Measurements from ENCODE around the gene DEPDC5. TPM values are rescaled to one million over a fixed set of nuclear protein-coding genes. Genes with fewer than 3 reads are reported as not detected.
A peak's percentile ranks its signal among the peaks of the same experiment; 100 is the strongest.

The DEPDC5 gene
- total and polyA plus RNA-seq, 9 of the 15 experiments (the other 6 are each of a cell fraction or from before 2014, with no cell fraction given): 2.3 to 12.3 (median 10.7) TPM

GRCh38 chr22:31943978-31944699, 190.3 kb downstream of the DEPDC5 start, which contains the start of gene YWHAH (continued):
- TF ChIP-seq, protein P1, sequence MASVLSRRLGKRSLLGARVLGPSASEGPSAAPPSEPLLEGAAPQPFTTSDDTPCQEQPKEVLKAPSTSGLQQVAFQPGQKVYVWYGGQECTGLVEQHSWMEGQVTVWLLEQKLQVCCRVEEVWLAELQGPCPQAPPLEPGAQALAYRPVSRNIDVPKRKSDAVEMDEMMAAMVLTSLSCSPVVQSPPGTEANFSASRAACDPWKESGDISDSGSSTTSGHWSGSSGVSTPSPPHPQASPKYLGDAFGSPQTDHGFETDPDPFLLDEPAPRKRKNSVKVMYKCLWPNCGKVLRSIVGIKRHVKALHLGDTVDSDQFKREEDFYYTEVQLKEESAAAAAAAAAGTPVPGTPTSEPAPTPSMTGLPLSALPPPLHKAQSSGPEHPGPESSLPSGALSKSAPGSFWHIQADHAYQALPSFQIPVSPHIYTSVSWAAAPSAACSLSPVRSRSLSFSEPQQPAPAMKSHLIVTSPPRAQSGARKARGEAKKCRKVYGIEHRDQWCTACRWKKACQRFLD (CRISPR knock-in tag; IDR thresholded peaks at IDR 0.05): peak; percentile 71; the same call in 1 of the 2 replicates
- TF ChIP-seq C11orf30 (IDR thresholded peaks at IDR 0.05; ENCODE audit: low read depth) (no peak), PHF8 (IDR thresholded peaks at IDR 0.05; ENCODE audit: borderline replicate concordance, low read length) (peak; percentile 37; the same call in 1 of the 2 replicates), CCNT2 (IDR thresholded peaks at IDR 0.05; ENCODE audit: borderline replicate concordance, extremely low read depth, insufficient read length, low read depth, low read length) (peak; percentile 73), ZNF12 (CRISPR knock-in tag; IDR thresholded peaks at IDR 0.05) (no peak), IRF2 (CRISPR knock-in tag; IDR thresholded peaks at IDR 0.05) (no peak), KAT2B (IDR thresholded peaks at IDR 0.05; ENCODE audit: low read depth, low read length) (no peak), SIX5 (IDR thresholded peaks at IDR 0.05; ENCODE audit: borderline replicate concordance in 1 of 2, insufficient read depth in 1 of 2, low read depth in 1 of 2, low read length in 2 of 2) (no peak), PCBP2 (IDR thresholded peaks at IDR 0.05; ENCODE audit: low read depth, low read length, poor library complexity, severe bottlenecking) (no peak), ZNF75A (CRISPR knock-in tag; IDR thresholded peaks at IDR 0.05) (no peak), USF1 (CRISPR knock-in tag; IDR thresholded peaks at IDR 0.05) (peak; percentile 24; the same call in 1 of the 2 replicates), POLR2H (tag; IDR thresholded peaks at IDR 0.05; ENCODE audit: low read depth) (peak; percentile 83), SOX6 (IDR thresholded peaks at IDR 0.05) (no peak), VEZF1 (CRISPR knock-in tag; IDR thresholded peaks at IDR 0.05) (peak; percentile 84), ZNF165 (CRISPR knock-in tag; IDR thresholded peaks at IDR 0.05; ENCODE audit: borderline replicate concordance) (no peak), SP1 (CRISPR knock-in tag; IDR thresholded peaks at IDR 0.05) (0 out of 2 replicates have a peak, but pooled peaks have one; percentile 17)
- TF ChIP-seq, protein P2, sequence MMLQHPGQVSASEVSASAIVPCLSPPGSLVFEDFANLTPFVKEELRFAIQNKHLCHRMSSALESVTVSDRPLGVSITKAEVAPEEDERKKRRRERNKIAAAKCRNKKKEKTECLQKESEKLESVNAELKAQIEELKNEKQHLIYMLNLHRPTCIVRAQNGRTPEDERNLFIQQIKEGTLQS (IDR thresholded peaks at IDR 0.05): peak; percentile 99
- TF ChIP-seq, protein P2 (CRISPR knock-in tag; conservative IDR thresholded peaks at IDR 0.05): no peak
- TF ChIP-seq, protein P3, sequence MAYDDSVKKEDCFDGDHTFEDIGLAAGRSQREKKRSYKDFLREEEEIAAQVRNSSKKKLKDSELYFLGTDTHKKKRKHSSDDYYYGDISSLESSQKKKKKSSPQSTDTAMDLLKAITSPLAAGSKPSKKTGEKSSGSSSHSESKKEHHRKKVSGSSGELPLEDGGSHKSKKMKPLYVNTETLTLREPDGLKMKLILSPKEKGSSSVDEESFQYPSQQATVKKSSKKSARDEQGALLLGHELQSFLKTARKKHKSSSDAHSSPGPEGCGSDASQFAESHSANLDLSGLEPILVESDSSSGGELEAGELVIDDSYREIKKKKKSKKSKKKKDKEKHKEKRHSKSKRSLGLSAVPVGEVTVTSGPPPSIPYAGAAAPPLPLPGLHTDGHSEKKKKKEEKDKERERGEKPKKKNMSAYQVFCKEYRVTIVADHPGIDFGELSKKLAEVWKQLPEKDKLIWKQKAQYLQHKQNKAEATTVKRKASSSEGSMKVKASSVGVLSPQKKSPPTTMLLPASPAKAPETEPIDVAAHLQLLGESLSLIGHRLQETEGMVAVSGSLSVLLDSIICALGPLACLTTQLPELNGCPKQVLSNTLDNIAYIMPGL (CRISPR knock-in tag; IDR thresholded peaks at IDR 0.05): 0 out of 2 replicates have a peak, but pooled peaks have one; percentile 29

All from K562 (cell line).